ENCODE results near the gene LRRFIP1.

- TF ChIP-seq CTCF (IDR thresholded peaks at IDR 0.05) (no peak), POLR2A (IDR thresholded peaks at IDR 0.05) (no peak)
These were observed 5.7 kb downstream of the LRRFIP1 start for GRCh38 chr2:237633061-237633561.

All from prostate gland (tissue), 2 donors.